ENCODE data around the gene PURA.

PURA gene

DNA sequence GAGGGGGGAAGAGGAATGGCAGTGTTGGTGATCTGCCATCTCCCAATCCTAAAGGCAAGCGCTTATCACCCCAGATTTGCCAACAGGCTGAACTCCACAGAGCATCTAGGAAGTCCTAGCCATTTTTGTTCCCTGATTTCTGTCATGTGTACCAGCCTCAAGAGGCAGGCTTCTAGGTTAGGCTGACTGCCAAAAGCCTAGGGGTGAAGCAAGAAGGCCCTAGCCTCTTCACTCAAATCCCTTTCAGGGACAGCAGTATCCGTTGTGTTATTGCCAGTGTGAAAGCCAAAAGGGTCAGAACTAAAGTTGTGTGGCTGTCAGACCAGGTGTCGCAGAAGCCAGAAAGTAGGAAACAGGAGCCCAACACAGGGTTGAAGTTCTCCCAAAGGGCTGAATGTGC is 26.5 kb downstream of the PURA start:
- H3K4me1 ChIP-seq (ENCODE audit: control insufficient read depth in 1 of 2, insufficient read depth in 1 of 2, low read depth in 1 of 2, low read length in 1 of 2) = peaks cover 1 to 3% of the 10 kb centered on the region in 2 experiments

DNA sequence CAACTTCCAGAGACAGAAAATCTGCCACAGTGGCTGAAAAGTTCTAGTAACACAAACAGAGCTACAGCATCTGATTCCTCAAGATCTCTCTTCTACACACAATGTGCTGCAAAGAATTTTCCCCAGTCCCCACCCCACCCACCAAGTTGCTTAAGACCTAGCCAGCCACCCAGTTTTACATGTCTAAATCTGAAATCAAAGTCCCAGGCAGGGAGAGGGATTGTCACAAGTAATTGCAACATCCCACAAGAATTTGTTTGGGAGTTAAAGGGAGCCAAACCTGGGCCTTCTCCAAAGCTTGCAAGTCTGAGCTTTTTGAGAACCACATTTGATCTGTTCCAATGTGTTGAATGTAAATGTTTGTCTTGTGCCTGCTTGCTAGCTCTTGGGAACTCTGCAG is 27.3 kb downstream of the PURA start:
- no peak overlapping the region for H3K27ac ChIP-seq

More for the DNA sequence above, 26.5 kb downstream of the PURA start:
- TF ChIP-seq, protein P1, sequence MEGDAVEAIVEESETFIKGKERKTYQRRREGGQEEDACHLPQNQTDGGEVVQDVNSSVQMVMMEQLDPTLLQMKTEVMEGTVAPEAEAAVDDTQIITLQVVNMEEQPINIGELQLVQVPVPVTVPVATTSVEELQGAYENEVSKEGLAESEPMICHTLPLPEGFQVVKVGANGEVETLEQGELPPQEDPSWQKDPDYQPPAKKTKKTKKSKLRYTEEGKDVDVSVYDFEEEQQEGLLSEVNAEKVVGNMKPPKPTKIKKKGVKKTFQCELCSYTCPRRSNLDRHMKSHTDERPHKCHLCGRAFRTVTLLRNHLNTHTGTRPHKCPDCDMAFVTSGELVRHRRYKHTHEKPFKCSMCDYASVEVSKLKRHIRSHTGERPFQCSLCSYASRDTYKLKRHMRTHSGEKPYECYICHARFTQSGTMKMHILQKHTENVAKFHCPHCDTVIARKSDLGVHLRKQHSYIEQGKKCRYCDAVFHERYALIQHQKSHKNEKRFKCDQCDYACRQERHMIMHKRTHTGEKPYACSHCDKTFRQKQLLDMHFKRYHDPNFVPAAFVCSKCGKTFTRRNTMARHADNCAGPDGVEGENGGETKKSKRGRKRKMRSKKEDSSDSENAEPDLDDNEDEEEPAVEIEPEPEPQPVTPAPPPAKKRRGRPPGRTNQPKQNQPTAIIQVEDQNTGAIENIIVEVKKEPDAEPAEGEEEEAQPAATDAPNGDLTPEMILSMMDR (IDR thresholded peaks at IDR 0.05) = no peak
- Histone ChIP-seq H3K36me3 (no peaks in the 10 kb centered on the region), H3K27ac (no peak overlapping the region), H3K4me3 (ENCODE audit: low read depth in 1 of 2, low read length in 1 of 2) (no peak overlapping the region), H3K27me3 (peaks cover 36% of the 10 kb centered on the region), H3K9me3 (no peaks in the 10 kb centered on the region)

DNA sequence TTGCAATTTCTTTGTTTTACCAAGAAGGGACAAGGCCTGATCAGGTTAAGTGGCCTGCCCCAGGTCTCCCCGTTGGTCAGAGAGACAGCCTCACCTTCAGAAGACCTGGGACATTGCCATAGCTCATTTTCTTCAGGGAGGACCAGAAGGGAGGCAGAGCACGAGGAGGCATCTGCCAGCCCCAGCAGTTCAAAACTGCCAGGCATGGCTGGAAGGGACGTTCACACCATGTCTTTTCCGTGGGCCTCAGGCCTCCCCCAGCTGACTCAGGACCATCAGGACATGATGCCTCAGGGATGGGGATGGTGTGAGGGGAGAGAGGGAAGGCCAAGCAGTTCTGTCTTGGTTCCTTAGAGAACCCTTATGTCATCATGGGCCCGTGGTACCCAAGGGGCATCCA is 28.3 kb downstream of the PURA start:
- TF ChIP-seq, protein P1 (IDR thresholded peaks at IDR 0.05) = no peak
- no peaks in the 10 kb centered on the region for H3K9me3 ChIP-seq
- no peaks in the 10 kb centered on the region for H3K36me3 ChIP-seq
- H3K27me3 ChIP-seq = peaks cover 54% of the 10 kb centered on the region
- no peak overlapping the region for H3K4me3 ChIP-seq (ENCODE audit: low read depth in 1 of 2, low read length in 1 of 2)
- peaks cover 18 to 21% of the 10 kb centered on the region in 2 experiments for H3K4me1 ChIP-seq (ENCODE audit: control insufficient read depth in 1 of 2, insufficient read depth in 1 of 2, low read depth in 1 of 2, low read length in 1 of 2)
- no peak overlapping the region for H3K27ac ChIP-seq

More for the DNA sequence above, 27.3 kb downstream of the PURA start:
- TF ChIP-seq, protein P1 (IDR thresholded peaks at IDR 0.05) = no peak
- H3K4me3 ChIP-seq (ENCODE audit: low read depth in 1 of 2, low read length in 1 of 2) = no peak overlapping the region
- no peaks in the 10 kb centered on the region for H3K9me3 ChIP-seq
- H3K4me1 ChIP-seq (ENCODE audit: control insufficient read depth in 1 of 2, insufficient read depth in 1 of 2, low read depth in 1 of 2, low read length in 1 of 2) = peaks cover 9 to 11% of the 10 kb centered on the region in 2 experiments
- no peaks in the 10 kb centered on the region for H3K36me3 ChIP-seq
- peaks cover 44% of the 10 kb centered on the region for H3K27me3 ChIP-seq

DNA sequence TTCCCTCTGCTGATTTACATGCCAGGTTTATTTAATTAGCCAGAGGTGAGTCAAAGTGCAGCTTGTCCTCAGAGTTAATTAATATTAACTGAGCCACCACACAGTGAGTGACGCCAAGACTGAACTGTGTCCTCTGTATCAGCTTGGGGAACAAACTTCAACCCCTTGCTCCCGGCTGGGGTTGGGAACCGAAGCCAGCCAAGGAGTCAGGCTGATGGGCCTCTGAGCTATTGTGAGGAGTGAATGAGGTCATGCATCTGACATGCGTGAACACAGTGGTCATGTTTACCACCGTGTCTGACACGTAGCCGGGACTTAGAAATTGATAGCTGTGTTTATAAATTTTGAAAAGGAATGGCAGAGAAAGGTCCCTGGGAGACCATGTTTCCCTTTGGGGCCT is 28.9 kb downstream of the PURA start:
- Histone ChIP-seq H3K9me3 (no peaks in the 10 kb centered on the region), H3K4me1 (ENCODE audit: control insufficient read depth in 1 of 2, insufficient read depth in 1 of 2, low read depth in 1 of 2, low read length in 1 of 2) (peaks cover 18 to 24% of the 10 kb centered on the region in 2 experiments), H3K27ac (no peak overlapping the region), H3K36me3 (no peaks in the 10 kb centered on the region), H3K4me3 (ENCODE audit: low read depth in 1 of 2, low read length in 1 of 2) (no peak overlapping the region), H3K27me3 (peaks cover 61% of the 10 kb centered on the region)
- TF ChIP-seq, protein P1 (IDR thresholded peaks at IDR 0.05) = no peak

DNA sequence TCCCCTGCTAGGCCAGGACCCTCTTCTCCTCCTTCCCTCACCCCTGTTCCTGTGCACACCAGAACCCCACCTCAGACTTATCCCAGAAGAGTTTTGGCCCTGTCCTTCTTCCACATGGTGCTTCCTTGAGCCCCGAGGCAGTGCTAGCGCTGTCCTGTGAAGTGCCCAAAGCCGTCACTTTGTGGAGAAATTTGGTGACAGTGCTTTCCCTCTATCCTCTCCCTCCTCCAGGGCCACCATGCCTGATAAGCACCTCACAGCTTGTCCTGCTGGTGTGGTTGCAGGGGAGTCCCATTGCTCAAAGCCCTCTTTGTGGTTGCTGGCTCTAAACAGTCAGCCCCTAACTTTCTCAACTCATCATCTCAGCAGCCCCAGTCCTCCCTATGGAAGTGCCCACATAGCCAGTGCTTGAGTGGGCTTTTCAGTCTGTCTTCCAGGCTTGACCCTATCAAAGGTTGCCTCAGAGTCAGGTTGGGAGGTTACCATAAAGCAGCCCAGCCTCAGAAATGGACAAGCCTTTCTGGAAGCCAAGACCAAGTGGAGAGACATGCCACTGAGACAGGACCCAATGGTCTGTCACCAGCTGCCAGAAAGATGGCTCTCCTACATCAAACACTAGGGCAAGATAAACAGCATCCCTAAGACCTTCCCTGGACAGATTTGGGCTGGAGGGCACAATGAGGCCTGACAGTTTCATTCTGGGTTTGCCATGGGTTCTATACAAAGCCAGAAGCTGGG is 29.8 kb downstream of the PURA start:
- TF ChIP-seq, protein P1 (IDR thresholded peaks at IDR 0.05) = no peak
- no peaks in the 10 kb centered on the region for H3K9me3 ChIP-seq
- peaks cover 18 to 24% of the 10 kb centered on the region in 2 experiments for H3K4me1 ChIP-seq (ENCODE audit: control insufficient read depth in 1 of 2, insufficient read depth in 1 of 2, low read depth in 1 of 2, low read length in 1 of 2)
- no peak overlapping the region for H3K27ac ChIP-seq
- H3K27me3 ChIP-seq = peaks cover 69% of the 10 kb centered on the region
- no peaks in the 10 kb centered on the region for H3K36me3 ChIP-seq
- no peak overlapping the region for H3K4me3 ChIP-seq (ENCODE audit: low read depth in 1 of 2, low read length in 1 of 2)
